Uterus (tissue), 4 donors: ENCODE measurements around the gene SIGLEC10. TPM values are rescaled to one million over a fixed set of nuclear protein-coding genes. Genes with fewer than 3 reads are reported as not detected.
"Not testable (repeated sequence)": the region's sequence is repeated elsewhere in the genome, so short reads cannot be mapped to it uniquely, and the experiment has no call there.

Experiments used
- DNase-seq, 2 donors: peaks; one replicate each; pipeline ENCODE4 v3.0.0-alpha.2; 2019 to 2020
- H3K27ac ChIP-seq, 2 donors: fragments of 200-600 bp; sonication (generic); 1 replicate in 1 of 2; 2 replicates in 1 of 2; pipeline ENCODE4 v1.5.1; 2016 to 2018
- H3K27me3 ChIP-seq, 2 donors: fragments of 200-600 bp; sonication (generic); one replicate each; pipeline ENCODE4 v1.5.1; 2018 to 2019; ENCODE audit warnings: control low read depth in 1 of 2
- H3K36me3 ChIP-seq, 2 donors: fragments of 200-600 bp; sonication (generic); one replicate each; pipeline ENCODE4 v1.5.1; 2019; ENCODE audit warnings: control low read depth in 1 of 2
- H3K4me1 ChIP-seq, 2 donors: fragments of 200-600 bp; sonication (generic); one replicate each; pipeline ENCODE4 v1.5.1; 2018 to 2019; ENCODE audit warnings: control low read depth in 1 of 2
- H3K4me3 ChIP-seq, 2 donors: fragments of 200-600 bp; sonication (generic); 1 replicate in 1 of 2; 2 replicates in 1 of 2; pipeline ENCODE4 v1.5.1; 2018 to 2019; ENCODE audit warnings: mild to moderate bottlenecking in 1 of 2
- H3K9me3 ChIP-seq, 2 donors: fragments of 200-600 bp; sonication (generic); one replicate each; pipeline ENCODE4 v1.5.1; 2019; ENCODE audit warnings: control low read depth in 1 of 2
- CTCF ChIP-seq, 4 experiments: fragments of 200-600 bp in 2 of 4; fragments of 450-650 bp in 2 of 4; sonication (generic) in 2 of 4; IDR thresholded peaks; one replicate each; pipeline ENCODE4 v1.5.1; 2016 to 2019; ENCODE audit warnings: antibody characterized with exemption in 4 of 4, mild to moderate bottlenecking in 2 of 4, moderate library complexity in 1 of 4
- POLR2A ChIP-seq, 2 donors: fragments of 450-650 bp; IDR thresholded peaks; one replicate each; pipeline ENCODE4 v1.6.1; 2016; ENCODE audit warnings: antibody characterized with exemption in 2 of 2, mild to moderate bottlenecking in 1 of 2, moderate library complexity in 1 of 2
- intact Hi-C: fragments of 100-400 bp; cut with DNase I; formaldehyde crosslinking; loops from one replicate; pipeline ENCODE4 v1.15.1; 2023; ENCODE audit warnings: low total_unique reads
- total RNA-seq, 4 donors: library from RNA; depleted of rRNA in 3 of 4; stranded (reverse); fragments of >200 nt in 3 of 4; gene quantifications; one replicate each; pipeline versions ENCODE4 v1.1.0 to v1.2.4, GENCODE V29; 2014 to 2023
- donor health status: DM: yes; HTN: yes; CAD: no.

The SIGLEC10 gene
- total RNA-seq, 4 donors from 2014 or later, result 0.26 to 11.2 (median 1.1) TPM

GRCh38 chr19:51410950-51411748 is 6.3 kb downstream of the SIGLEC10 start:
- Histone ChIP-seq H3K27ac (no peak overlapping the region), H3K36me3 (no peaks in the 10 kb centered on the region), H3K4me3 (no peak overlapping the region), H3K9me3 (no peaks in the 10 kb centered on the region), H3K4me1 (no peaks in the 10 kb centered on the region), H3K27me3 (no peaks in the 10 kb centered on the region)
- intact Hi-C loops, result no loop called here
- DNase-seq, result no peak
- TF ChIP-seq POLR2A (IDR thresholded peaks at IDR 0.05) (no peak), CTCF (IDR thresholded peaks at IDR 0.05) (no peak)

- H3K27me3 ChIP-seq, result no peaks in the 10 kb centered on the region
- TF ChIP-seq CTCF (IDR thresholded peaks at IDR 0.05), result peak in 3 of 4 experiments; percentile 12 to 34 (median 14)
- no peak for TF ChIP-seq POLR2A (IDR thresholded peaks at IDR 0.05)
- H3K36me3 ChIP-seq, result no peaks in the 10 kb centered on the region
- H3K27ac ChIP-seq, result no peak overlapping the region
- intact Hi-C loops, result no loop called here
- DNase-seq, result no peak
- H3K4me3 ChIP-seq, result no peak overlapping the region
- no peaks in the 10 kb centered on the region for H3K4me1 ChIP-seq
- H3K9me3 ChIP-seq, result no peaks in the 10 kb centered on the region
Observed at GRCh38 chr19:51407511-51408131, 9.8 kb downstream of the SIGLEC10 start.

- no peaks in the 10 kb centered on the region for H3K36me3 ChIP-seq
- H3K9me3 ChIP-seq, result no peaks in the 10 kb centered on the region
- H3K4me1 ChIP-seq, result no peaks in the 10 kb centered on the region
- no peak overlapping the region for H3K4me3 ChIP-seq
- TF ChIP-seq CTCF (IDR thresholded peaks at IDR 0.05) (no peak), POLR2A (IDR thresholded peaks at IDR 0.05) (no peak)
- no peak overlapping the region for H3K27ac ChIP-seq
- no peaks in the 10 kb centered on the region for H3K27me3 ChIP-seq
- no peak for DNase-seq
- intact Hi-C loops, result no loop called here
Observed at GRCh38 chr19:51402117-51402516, 15.3 kb downstream of the SIGLEC10 start.

GRCh38 chr19:51399936-51400335 is 17.5 kb downstream of the SIGLEC10 start:
- H3K27me3 ChIP-seq, H3K36me3 ChIP-seq, intact Hi-C loops, H3K27ac ChIP-seq, H3K4me1 ChIP-seq, DNase-seq, H3K4me3 ChIP-seq, H3K9me3 ChIP-seq: not testable (repeated sequence)

GRCh38 chr19:51399231-51399630 is 18.2 kb downstream of the SIGLEC10 start:
- intact Hi-C loops, result no loop called here
- Histone ChIP-seq H3K4me3 (no peak overlapping the region), H3K4me1 (no peaks in the 10 kb centered on the region), H3K27me3 (no peaks in the 10 kb centered on the region), H3K36me3 (no peaks in the 10 kb centered on the region), H3K9me3 (no peaks in the 10 kb centered on the region), H3K27ac (no peak overlapping the region)
- DNase-seq, result no peak
- no peak for TF ChIP-seq CTCF (IDR thresholded peaks at IDR 0.05)
- TF ChIP-seq POLR2A (IDR thresholded peaks at IDR 0.05), result no peak
